ENCODE results near the gene DNAJB13.

DNAJB13 gene

GRCh38 chr11:74000307-74001133, 49.7 kb downstream of the DNAJB13 start:
- no peak for DNase-seq (ENCODE audit: low read depth)

- DNase-seq (ENCODE audit: low read depth), result no peak
These were observed 51.0 kb downstream of the DNAJB13 start for GRCh38 chr11:74001822-74002286.

DNA sequence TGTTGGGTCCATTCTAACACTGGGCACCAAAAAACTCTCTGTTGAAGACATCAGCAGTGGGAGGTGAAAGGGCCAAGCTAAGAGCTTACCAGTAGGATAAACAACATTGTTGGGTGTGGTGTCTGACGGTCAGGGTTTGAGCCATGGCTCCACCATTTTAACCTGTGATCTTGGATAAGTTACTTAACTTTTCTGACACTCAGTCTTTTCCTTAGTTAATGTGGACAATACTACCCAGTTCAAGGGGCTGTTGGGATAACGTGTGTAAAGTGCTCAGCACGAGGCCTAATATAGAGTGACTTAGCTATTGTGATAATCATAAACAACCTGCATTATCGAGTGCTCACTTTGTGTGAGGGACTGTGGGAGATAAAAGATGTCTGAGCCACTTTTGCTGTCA, 52.0 kb downstream of the DNAJB13 start:
- DNase-seq (ENCODE audit: low read depth), result no peak

DNA sequence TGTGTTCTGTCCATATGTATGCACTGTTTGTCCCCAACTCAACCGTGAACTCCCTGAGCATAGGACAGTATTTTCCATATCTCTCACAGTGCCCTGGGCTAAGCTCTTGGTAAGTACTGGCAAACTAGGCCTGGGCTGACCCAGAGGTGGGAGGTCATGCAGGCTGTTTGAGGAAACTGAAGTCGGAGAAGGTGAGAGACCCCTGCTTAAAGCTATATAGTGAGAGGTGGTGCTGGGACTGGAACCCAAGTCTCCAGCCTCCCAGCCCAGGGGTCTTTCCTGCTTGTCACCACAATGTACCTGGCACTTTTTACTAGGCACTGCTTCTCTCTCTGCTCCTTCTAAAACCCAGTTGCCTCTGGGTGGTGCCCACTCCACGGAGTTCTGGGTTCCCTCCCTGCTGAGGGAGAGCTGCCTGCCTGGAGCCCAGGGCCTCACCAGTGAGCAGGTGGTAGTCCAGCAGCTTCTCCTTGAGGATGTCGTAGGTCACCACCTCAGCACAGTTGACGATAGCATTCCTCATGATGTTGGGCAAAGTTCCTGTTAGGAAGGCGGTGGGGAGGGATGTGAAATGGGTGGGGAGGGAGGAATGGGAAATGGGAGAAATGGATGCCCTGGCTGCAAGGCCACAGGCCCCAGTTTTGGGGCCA, 53.3 kb downstream of the DNAJB13 start:
- DNase-seq (ENCODE audit: low read depth), result no peak

DNA sequence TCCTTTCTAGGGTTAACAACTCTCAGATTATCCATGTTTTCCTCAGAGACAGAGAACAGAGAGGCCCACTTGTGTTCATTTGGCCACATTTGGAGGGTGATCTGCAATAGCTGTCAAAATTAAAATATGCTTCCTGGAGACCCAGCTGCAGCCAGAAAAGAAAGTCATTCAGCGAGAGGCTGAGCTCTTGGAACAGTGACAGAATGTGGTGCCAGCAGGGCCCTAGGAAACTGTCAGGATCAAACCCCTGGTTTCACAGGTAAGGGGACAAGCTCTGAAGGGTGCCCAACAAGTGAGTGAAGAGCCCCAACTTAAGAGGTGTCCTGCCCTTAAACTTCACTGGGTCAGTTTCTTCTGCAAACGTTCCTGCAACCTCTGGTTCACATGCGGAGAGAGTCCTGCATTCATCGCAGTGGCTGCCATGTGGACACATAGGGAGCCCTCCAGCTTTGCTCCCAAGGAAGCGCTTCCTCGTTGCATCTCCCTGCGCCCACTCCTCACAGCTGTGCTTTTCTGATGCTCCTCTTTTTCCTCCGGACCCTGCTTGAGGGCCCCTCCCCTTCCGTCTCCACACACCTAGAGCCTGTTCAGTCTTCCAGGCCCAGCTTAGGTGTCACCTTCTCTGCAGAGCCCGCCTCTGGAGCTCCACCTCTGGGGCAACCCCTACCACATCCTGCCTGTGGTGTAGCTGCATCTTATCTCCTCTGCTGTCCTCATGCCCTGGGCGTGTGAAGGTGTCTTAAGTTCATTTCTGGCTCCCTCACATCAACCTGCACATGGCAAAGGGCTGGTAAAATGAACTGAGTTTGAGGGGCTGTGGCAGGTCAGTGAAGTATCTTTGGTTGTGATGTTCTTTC, 54.2 kb downstream of the DNAJB13 start:
- DNase-seq (ENCODE audit: low read depth), result no peak

GRCh38 chr11:74005721-74006517, 55.1 kb downstream of the DNAJB13 start:
- no peak for DNase-seq (ENCODE audit: low read depth)

DNA sequence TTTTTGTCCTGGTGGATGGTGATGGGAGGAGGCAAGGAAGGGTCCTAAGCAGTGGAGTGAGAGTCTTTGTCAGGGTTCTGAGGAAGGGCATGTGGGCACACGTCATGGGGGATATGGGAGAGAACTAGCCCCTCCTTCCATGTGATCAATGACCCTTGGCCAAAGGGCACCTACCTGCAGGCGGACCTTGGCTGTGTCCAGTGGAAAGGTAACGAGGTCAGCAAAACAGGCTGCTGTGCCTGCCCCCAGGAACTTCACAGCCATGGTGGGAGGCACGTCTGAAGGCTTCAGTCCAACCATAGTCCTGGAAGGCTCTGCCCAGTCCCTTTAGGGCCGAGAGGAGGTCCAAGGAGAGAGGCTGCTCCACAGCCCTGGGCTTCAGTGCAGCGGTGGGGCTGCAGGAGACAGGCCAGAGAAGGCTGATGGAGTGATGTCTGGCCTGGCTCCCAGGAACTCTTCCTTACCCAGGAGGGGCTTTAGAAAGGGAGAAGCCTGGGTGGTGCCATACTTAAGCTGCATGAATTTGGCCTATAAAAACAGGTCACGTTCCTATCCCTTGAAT, 56.0 kb downstream of the DNAJB13 start:
- DNase-seq (ENCODE audit: low read depth), result no peak

GRCh38 chr11:74007691-74008372, 57.0 kb downstream of the DNAJB13 start:
- no peak for DNase-seq (ENCODE audit: low read depth)

- no peak for DNase-seq (ENCODE audit: low read depth)
These were observed 57.8 kb downstream of the DNAJB13 start, which contains the start of gene UCP3 for GRCh38 chr11:74008373-74009229. TSS of gene UCP3 (minus strand) at chr11:74009085. CDS start at chr11:74007042, 2,043 bp downstream.

DNA sequence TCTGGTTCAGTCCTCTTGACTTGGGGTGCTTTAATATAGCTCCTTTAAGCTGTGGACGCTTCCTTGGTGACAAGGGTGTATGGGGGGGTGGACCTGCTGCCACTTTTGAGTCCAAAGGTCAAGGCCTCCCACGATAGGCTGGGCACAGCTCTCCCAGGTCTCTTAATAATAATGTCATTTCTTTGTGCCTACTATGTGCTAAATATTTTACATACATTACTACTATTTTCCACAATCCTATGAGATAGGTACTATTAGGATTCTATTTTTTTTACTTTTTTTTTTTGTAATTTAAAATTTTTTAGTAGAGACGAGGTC, 58.4 kb downstream of the DNAJB13 start:
- DNase-seq (ENCODE audit: low read depth), result no peak

GRCh38 chr11:74009675-74010305, 59.0 kb downstream of the DNAJB13 start:
- DNase-seq (ENCODE audit: low read depth), result no peak

DNA sequence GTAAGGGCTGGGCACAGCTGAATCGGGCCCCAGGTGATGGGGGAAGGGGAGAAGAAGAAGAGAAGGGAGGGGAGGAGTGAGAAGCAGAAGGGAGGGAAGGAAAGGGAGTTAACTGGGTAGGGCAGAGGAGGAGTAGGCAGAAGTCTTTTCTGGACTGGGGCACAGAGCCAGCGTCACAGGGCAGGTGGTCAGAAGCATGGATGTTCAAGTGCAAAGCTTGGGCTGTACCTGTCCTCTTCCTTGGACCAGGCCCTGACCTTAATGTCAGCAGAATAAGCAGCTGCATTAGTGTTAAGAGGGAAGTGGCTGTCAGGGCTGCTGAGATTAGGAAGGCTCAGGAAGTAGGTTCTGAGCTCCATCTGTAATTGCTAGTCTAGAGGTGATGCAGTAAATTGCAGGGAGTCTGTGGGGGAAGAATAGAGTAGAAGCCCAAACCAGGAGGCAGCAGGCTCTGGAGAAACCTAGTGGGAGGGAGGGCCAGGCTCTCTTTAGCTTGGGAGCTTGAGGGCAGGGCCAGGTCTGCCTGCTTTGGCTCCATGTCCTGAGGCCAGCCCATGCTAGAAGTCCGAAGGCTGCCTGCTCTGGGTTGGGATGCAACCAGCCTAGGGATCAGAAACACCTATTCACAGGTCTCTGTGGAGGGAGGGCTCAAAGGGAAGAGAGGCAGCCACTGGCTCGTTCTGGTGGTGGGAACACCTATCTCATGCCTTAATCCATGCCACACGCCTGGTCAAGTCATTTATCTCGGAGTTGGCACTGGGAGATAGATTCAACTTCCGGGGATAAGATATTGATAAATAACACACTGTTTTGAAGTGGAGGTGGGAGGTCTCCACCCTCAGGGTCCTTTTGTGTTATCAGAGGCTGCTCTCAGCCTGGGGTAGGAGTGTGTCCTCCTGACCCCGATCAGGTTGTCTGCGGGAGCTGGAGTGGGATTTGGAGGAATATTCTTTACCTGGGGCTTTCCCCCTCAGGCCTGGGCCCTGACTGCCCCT, 59.8 kb downstream of the DNAJB13 start:
- no peak for DNase-seq (ENCODE audit: low read depth)

- DNase-seq (ENCODE audit: low read depth), result peak; percentile 44
These were observed 60.7 kb downstream of the DNAJB13 start for GRCh38 chr11:74011360-74012073.

GRCh38 chr11:74012074-74012809, 61.4 kb downstream of the DNAJB13 start:
- DNase-seq (ENCODE audit: low read depth), result no peak

DNA sequence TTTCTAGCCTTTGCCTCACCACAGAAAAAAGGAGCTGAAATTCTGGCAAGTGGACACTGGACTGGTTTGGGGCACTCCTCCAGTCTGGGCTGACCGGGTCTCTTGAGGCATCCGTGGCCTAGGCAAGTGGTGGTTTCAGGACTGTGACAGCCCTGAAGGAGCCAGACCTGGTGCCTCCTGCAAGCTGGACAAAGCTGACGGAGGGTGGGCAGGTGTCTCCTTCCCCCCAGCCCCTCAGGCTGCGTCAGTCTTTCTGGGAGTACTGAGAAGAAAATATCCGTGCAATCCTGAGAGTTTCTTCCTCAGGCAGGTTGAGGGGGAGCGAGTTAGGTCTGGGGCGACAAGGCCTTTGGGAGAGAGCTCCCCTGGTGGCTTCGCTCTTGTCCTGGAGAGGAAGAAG, 62.3 kb downstream of the DNAJB13 start:
- no peak for DNase-seq (ENCODE audit: low read depth)

GRCh38 chr11:74014880-74015279, 64.1 kb downstream of the DNAJB13 start:
- DNase-seq (ENCODE audit: low read depth), result no peak

All from fibroblast of the conjunctiva (primary cell).